SK-N-DZ (cell line): Measurements from ENCODE around the gene TMEM185B.
"Not testable (repeated sequence)": the region's sequence is repeated elsewhere in the genome, so short reads cannot be mapped to it uniquely, and the experiment has no call there.

ENCODE experiments used
- DNase-seq: peaks from one replicate; pipeline ENCODE4 v3.0.0-alpha.2; 2015; ENCODE audit warnings: low spot score

TMEM185B gene

GRCh38 chr2:120251880-120252224 lies 28.7 kb upstream of the TMEM185B start:
- no peak for DNase-seq

DNA sequence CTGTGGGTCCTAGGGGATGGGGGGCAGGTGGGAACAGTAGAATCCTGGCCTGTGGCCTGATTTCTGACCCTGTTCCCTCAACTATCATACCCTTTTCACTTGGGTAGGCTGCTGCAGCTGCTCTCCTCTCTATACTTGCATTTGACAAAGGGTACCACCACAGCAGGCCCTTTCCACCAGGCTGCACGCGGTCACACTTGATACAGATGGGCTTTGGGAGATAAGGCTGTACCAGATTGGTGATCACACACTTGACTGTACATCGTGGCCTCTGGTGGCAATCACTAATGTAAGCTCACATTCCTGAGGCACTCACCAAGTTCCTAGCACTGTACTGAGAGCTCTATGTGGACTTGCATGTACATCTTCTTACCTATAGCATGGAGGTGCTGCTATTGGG lies 27.9 kb upstream of the TMEM185B start:
- no peak for DNase-seq

- DNase-seq: no peak
These were observed 27.4 kb upstream of the TMEM185B start for GRCh38 chr2:120250640-120251039.

- DNase-seq: no peak
These were observed 24.7 kb upstream of the TMEM185B start for GRCh38 chr2:120247851-120248250.

GRCh38 chr2:120246546-120247300 lies 23.5 kb upstream of the TMEM185B start:
- DNase-seq: peak; percentile 59

GRCh38 chr2:120245520-120246332 lies 22.5 kb upstream of the TMEM185B start:
- peak; percentile 73 for DNase-seq

DNA sequence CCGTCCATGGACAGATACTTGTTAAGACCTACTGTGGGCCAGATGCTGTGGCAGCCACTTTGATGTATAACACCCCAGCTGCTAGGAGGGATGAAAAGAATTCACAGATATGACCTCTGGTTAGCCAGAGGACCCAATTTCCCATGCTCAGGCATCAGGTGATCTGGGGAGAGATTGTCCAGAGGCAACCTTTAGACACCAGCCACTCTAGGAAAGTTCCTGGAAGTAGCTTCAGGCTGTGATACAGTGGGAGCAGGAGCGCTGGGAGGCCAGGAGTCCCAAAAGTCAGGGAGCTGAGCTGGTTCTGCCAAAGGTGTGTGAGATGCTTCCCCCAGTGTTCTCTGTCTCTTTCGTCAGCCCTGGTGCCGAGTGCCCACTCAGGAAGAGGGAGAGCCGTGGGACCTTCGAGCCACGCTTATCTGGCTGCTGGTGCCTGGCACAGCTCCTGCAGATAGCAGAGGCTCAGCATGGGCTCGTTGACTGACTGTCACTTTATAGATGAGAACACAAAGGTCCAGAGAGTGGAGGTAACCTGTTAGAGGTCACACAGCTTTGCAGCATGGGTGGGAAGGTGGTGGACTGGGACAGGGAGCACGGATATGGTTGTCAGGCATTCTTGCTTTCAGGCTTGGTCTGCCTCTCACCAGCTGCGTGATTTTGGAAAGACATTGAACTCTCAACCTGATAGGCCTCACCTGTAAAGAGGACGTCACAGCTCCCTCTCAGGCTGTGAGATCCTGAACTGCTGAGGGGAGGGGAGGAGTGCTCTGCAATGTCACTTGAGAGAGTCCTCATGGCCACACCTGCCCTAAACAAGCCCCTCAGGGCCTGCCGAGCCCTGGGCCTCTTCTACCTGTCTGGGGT lies 21.7 kb upstream of the TMEM185B start:
- no peak for DNase-seq

- no peak for DNase-seq
These were observed 20.8 kb upstream of the TMEM185B start for GRCh38 chr2:120243875-120244553.

DNA sequence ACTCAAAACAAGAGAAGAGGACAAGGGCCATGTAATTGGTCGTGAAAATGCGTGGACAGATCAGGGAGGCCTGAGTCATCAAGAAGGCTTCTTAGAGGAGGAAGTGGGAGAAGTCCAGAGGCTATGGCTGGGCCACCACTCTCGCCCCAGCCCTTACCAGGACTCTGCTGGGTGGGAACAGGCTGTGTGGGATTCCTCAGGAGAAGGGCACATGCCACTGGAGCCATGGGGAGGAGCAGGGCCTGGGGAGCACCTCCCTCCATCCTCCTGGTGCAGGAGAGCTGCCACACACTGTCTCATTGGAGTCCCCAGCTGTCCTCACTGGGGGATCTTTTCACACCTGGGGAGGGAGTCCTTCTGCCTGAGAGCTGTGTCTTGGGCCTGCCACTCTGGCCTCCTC lies 20.0 kb upstream of the TMEM185B start:
- no peak for DNase-seq

GRCh38 chr2:120241684-120242083 lies 18.5 kb upstream of the TMEM185B start:
- no peak for DNase-seq

GRCh38 chr2:120240901-120241429 lies 17.8 kb upstream of the TMEM185B start:
- DNase-seq: no peak

- DNase-seq: no peak
These were observed 16.5 kb upstream of the TMEM185B start for GRCh38 chr2:120239488-120240287.

GRCh38 chr2:120238728-120239487 lies 15.7 kb upstream of the TMEM185B start:
- DNase-seq: no peak

GRCh38 chr2:120237491-120237902 lies 14.3 kb upstream of the TMEM185B start:
- no peak for DNase-seq

- DNase-seq: no peak
These were observed 13.6 kb upstream of the TMEM185B start for GRCh38 chr2:120236791-120237190.

GRCh38 chr2:120236316-120236715 lies 13.1 kb upstream of the TMEM185B start:
- no peak for DNase-seq

GRCh38 chr2:120235681-120236080 lies 12.5 kb upstream of the TMEM185B start:
- DNase-seq: no peak

GRCh38 chr2:120235158-120235557 lies 12.0 kb upstream of the TMEM185B start:
- not testable (repeated sequence) for DNase-seq

DNA sequence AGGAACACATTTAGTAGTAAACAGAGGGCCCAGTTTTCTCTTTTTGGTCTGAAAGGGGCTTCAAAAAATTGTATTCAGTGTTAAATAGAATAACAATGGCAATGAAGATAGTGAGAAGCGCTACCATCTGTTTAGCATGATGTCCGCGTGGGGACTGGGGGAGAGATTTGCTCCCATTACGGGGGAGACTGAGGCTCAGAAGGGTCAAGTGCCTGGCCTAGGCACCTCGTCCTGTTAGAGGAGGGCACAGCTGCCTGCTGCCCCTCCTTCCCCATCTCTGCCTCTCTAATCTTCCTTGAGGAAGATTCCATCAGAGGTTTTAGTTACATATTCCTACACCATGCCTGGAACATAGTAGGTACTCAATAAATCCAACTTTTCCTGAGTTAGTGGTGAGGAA lies 10.1 kb upstream of the TMEM185B start:
- no peak for DNase-seq
